Measurements from ENCODE around the gene IQGAP2. TPM values are rescaled to one million over a fixed set of nuclear protein-coding genes. Genes with fewer than 3 reads are reported as not detected.

IQGAP2 gene
- total and polyA plus RNA-seq, 2 of the 8 experiments (the other 6 are each of a cell fraction or from before 2014, with no cell fraction given) = 19.7 to 66.0 TPM

DNA sequence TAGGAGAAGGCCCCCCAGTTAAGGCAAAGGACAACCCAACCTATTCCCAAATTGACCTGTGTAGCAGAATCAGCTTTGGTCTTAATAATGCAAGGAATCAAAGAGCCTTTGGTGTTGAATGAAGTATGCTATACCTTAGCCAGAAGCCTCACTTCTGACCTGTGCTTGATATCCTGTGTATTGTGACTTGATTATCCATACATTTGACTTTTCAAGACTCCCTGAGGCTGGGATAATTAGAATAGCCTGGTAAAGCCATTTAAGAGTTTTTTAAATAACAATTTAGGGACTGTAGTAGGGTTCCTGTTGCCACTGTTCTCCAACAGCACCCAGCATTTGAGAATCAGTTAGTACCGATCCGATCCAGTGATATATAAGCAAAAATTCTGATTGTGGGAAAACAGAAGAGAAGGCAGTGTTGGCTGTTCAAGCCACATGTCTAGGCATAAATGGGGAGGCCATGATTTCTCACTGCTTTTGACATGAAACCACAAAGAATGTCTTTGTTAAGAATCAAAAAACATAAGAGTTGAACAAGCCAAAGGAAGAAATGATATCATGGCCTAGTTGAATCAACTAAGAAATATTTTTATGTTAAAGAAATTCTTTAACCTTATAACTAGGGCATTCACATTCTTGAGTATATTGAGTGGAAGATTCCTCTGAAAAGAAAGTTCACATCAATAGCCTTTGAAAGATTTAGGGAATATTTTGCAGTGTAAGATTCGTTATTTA is 121.2 kb downstream of the IQGAP2 start:
- H3K4me2 ChIP-seq (ENCODE audit: insufficient read depth in 1 of 2, low read depth in 2 of 2, low read length in 2 of 2) = peak overlapping the region; percentile 50 to 61
- no peak for DNase-seq (ENCODE audit: low read depth in 1 of 2, low spot score in 2 of 2)
- POLR2A ChIA-PET (ENCODE audit: partially characterized antibody) = interaction anchor here (0.6 to 1.3 kb wide), 3 partner anchors 20 to 121 kb away, joined by 3 to 4 read pairs (median 4); no protein-coding TSS in a partner anchor

More for the DNA sequence above, 121.2 kb downstream of the IQGAP2 start:
- Histone ChIP-seq H3K23me2 (ENCODE audit: low read depth, low read length) (0 out of 2 replicates have a peak, but pooled peaks cover 2% of the 10 kb centered on the region), H3K27ac (ENCODE audit: low read depth, low read length) (no peak overlapping the region; the same call in 1 of the 2 replicates), H3K27me3 (replicated peaks in 1 of 4; ENCODE audit: control insufficient read depth in 3 of 4, extremely low read depth in 1 of 4, insufficient read depth in 3 of 4, low read length in 3 of 4) (no peaks in the 10 kb centered on the region), H3K79me2 (ENCODE audit: control insufficient read depth in 1 of 2, insufficient read depth in 2 of 2, low read length in 2 of 2) (peaks cover 0 to 23% of the 10 kb centered on the region in 2 experiments; a peak in 3 of 4 replicates), H3K9me3 (ENCODE audit: insufficient read depth in 2 of 2, low read depth in 1 of 2, low read length in 1 of 2) (no peaks in the 10 kb centered on the region), H3K36me3 (ENCODE audit: control insufficient read depth in 2 of 4, insufficient read depth in 4 of 4, low read length in 3 of 4) (no peaks in the 10 kb centered on the region), H2BK12ac (ENCODE audit: low read depth, low read length) (peak overlapping the region; percentile 89; the same call in 1 of the 2 replicates), H2AK5ac (ENCODE audit: low read depth, low read length) (0 out of 2 replicates have a peak overlapping the region, but pooled peaks have one; percentile 93), H3K79me1 (ENCODE audit: low read depth, low read length) (no peaks in the 10 kb centered on the region), H3K4me3 (ENCODE audit: extremely low read depth in 1 of 4, insufficient read depth in 2 of 4, low read depth in 3 of 4, low read length in 4 of 4) (peak overlapping the region in 1 of 4 experiments; percentile 40; a peak in 2 of 8 replicates), H2BK120ac (replicated peaks; ENCODE audit: low read depth, low read length) (peak overlapping the region; percentile 70), H4K91ac (replicated peaks; ENCODE audit: insufficient read length, low read length) (peak overlapping the region; percentile 86), H3K4ac (replicated peaks; ENCODE audit: insufficient read length, low read depth, low read length) (no peak overlapping the region), H3K23ac (ENCODE audit: insufficient read length) (no peak overlapping the region), H3K18ac (ENCODE audit: extremely low read depth, low read length) (peak overlapping the region; percentile 88; the same call in 1 of the 2 replicates), H4K20me1 (replicated peaks in 1 of 2; ENCODE audit: control insufficient read depth in 1 of 2, insufficient read depth in 2 of 2, low read length in 2 of 2) (no peaks in the 10 kb centered on the region), H2BK5ac (ENCODE audit: low read depth, low read length) (peak overlapping the region; percentile 85; the same call in 1 of the 2 replicates), H2AFZ (ENCODE audit: low read length) (no peak overlapping the region), H4K8ac (ENCODE audit: extremely low read depth, insufficient read depth, low read length) (no peak overlapping the region), H3K4me1 (replicated peaks in 1 of 4; ENCODE audit: control insufficient read depth in 3 of 4, insufficient read depth in 4 of 4, low read length in 3 of 4) (peaks cover 0 to 17% (median 14%) of the 10 kb centered on the region in 4 experiments; a peak in 5 of 7 replicates), H3K56ac (replicated peaks; ENCODE audit: insufficient read length, low read depth, low read length) (no peak overlapping the region), H2BK15ac (ENCODE audit: low read length) (no peak overlapping the region), H3K14ac (ENCODE audit: insufficient read length) (no peak overlapping the region), H2BK20ac (ENCODE audit: low read length) (peak overlapping the region; percentile 75), H4K5ac (ENCODE audit: insufficient read length, low read depth, low read length) (no peak overlapping the region), H3K9ac (replicated peaks in 1 of 4; ENCODE audit: extremely low read depth in 1 of 4, low read depth in 3 of 4, low read length in 3 of 4) (no peak overlapping the region; a peak in 1 of 7 replicates)
- FAIRE-seq = peak; percentile 86
- WGBS, 2 experiments (ENCODE audit: extremely low coverage in 1 of 2, insufficient coverage in 1 of 2, insufficient read length in 1 of 2, insufficient replicate concordance in 2 of 2, low coverage in 1 of 2, low lambda C conversion rate in 2 of 2, missing lambda C conversion rate in 1 of 2) = 23% methylated on average over 3 of the region's 3 CpGs; no CpG with 5 or more reads in 1 of the 2 experiments
- TF ChIP-seq NANOG (IDR thresholded peaks at IDR 0.05; ENCODE audit: insufficient read depth, low read depth, low read length, poor library complexity, severe bottlenecking) (peak; percentile 55), HDAC2 (IDR thresholded peaks at IDR 0.05; ENCODE audit: borderline replicate concordance in 1 of 2, low read depth in 2 of 2, low read length in 2 of 2) (no peak), POU5F1 (IDR thresholded peaks at IDR 0.05; ENCODE audit: low read depth, low read length) (0 out of 2 replicates have a peak, but pooled peaks have one; percentile 38), NRF1 (IDR thresholded peaks at IDR 0.05; ENCODE audit: low read depth, low read length) (no peak), KDM1A (IDR thresholded peaks at IDR 0.05; ENCODE audit: borderline replicate concordance, low read length) (no peak), EP300 (IDR thresholded peaks at IDR 0.05; ENCODE audit: borderline replicate concordance in 1 of 2, low read depth in 2 of 2, low read length in 2 of 2) (no peak), YY1 (IDR thresholded peaks at IDR 0.05; ENCODE audit: low read depth, low read length) (no peak), CEBPB (IDR thresholded peaks at IDR 0.05; ENCODE audit: low read depth, low read length) (no peak), RBBP5 (IDR thresholded peaks at IDR 0.05; ENCODE audit: borderline replicate concordance, low read depth, low read length) (no peak), JUN (IDR thresholded peaks at IDR 0.05; ENCODE audit: low read depth, low read length) (no peak)
- CTCF ChIA-PET (ENCODE audit: partially characterized antibody) = interaction anchor here (0.6 to 1.2 kb wide), 3 partner anchors 81 to 866 kb away, joined by 3 to 4 read pairs (median 4); no protein-coding TSS in a partner anchor

Measured in H1 (cell line).